Measurements from ENCODE around the gene MYH15. TPM values are rescaled to one million over a fixed set of nuclear protein-coding genes. Genes with fewer than 3 reads are reported as not detected.

The MYH15 gene
- total RNA-seq, 4 donors from 2014 or later = under 0.01 to 0.22 TPM; not detected in 2

GRCh38 chr3:108473711-108474110 lies 36.7 kb downstream of the MYH15 start:
- no peak for DNase-seq (ENCODE audit: low spot score in 2 of 2)
- Histone ChIP-seq H3K36me3 (no peaks in the 10 kb centered on the region), H3K9me3 (no peaks in the 10 kb centered on the region), H3K27me3 (no peaks in the 10 kb centered on the region), H3K27ac (no peak overlapping the region), H3K4me1 (no peaks in the 10 kb centered on the region), H3K4me3 (no peak overlapping the region)
- TF ChIP-seq CTCF (IDR thresholded peaks at IDR 0.05) (no peak), EP300 (IDR thresholded peaks at IDR 0.05) (no peak), POLR2A (IDR thresholded peaks at IDR 0.05) (no peak)

- no peaks in the 10 kb centered on the region for H3K27me3 ChIP-seq
- TF ChIP-seq EP300 (IDR thresholded peaks at IDR 0.05) (no peak), POLR2A (IDR thresholded peaks at IDR 0.05) (no peak), CTCF (IDR thresholded peaks at IDR 0.05) (no peak)
- H3K36me3 ChIP-seq = no peaks in the 10 kb centered on the region
- H3K9me3 ChIP-seq = no peaks in the 10 kb centered on the region
- H3K27ac ChIP-seq = no peak overlapping the region
- 71 to 79% methylated on average over 5 of the region's 5 CpGs for WGBS, 2 donors
- no peaks in the 10 kb centered on the region for H3K4me1 ChIP-seq
- no peak for DNase-seq (ENCODE audit: low spot score in 2 of 2)
- H3K4me3 ChIP-seq = no peak overlapping the region
Observed at GRCh38 chr3:108472001-108472591, 38.3 kb downstream of the MYH15 start.

GRCh38 chr3:108471426-108471825 lies 39.0 kb downstream of the MYH15 start:
- Histone ChIP-seq H3K4me1 (no peaks in the 10 kb centered on the region), H3K27me3 (no peaks in the 10 kb centered on the region), H3K27ac (no peak overlapping the region), H3K4me3 (no peak overlapping the region), H3K36me3 (no peaks in the 10 kb centered on the region), H3K9me3 (no peaks in the 10 kb centered on the region)
- no peak for TF ChIP-seq EP300 (IDR thresholded peaks at IDR 0.05)
- TF ChIP-seq CTCF (IDR thresholded peaks at IDR 0.05) = no peak
- no peak for TF ChIP-seq POLR2A (IDR thresholded peaks at IDR 0.05)
- no peak for DNase-seq (ENCODE audit: low spot score in 2 of 2)

GRCh38 chr3:108469126-108469525 lies 41.3 kb downstream of the MYH15 start:
- no peak for DNase-seq (ENCODE audit: low spot score in 2 of 2)
- H3K9me3 ChIP-seq = no peaks in the 10 kb centered on the region
- no peak overlapping the region for H3K4me3 ChIP-seq
- H3K27ac ChIP-seq = no peak overlapping the region
- WGBS, 2 donors = 83 to 92% methylated on average over 5 of the region's 5 CpGs
- no peaks in the 10 kb centered on the region for H3K36me3 ChIP-seq
- H3K4me1 ChIP-seq = no peaks in the 10 kb centered on the region
- no peak for TF ChIP-seq POLR2A (IDR thresholded peaks at IDR 0.05)
- no peak for TF ChIP-seq EP300 (IDR thresholded peaks at IDR 0.05)
- TF ChIP-seq CTCF (IDR thresholded peaks at IDR 0.05) = no peak
- no peaks in the 10 kb centered on the region for H3K27me3 ChIP-seq

- no peak overlapping the region for H3K27ac ChIP-seq
- H3K9me3 ChIP-seq = no peaks in the 10 kb centered on the region
- TF ChIP-seq POLR2A (IDR thresholded peaks at IDR 0.05) (no peak), CTCF (IDR thresholded peaks at IDR 0.05) (no peak), EP300 (IDR thresholded peaks at IDR 0.05) (no peak)
- WGBS, 2 donors = 63 to 65% methylated on average over 4 of the region's 4 CpGs
- DNase-seq (ENCODE audit: low spot score in 2 of 2) = no peak
- no peaks in the 10 kb centered on the region for H3K4me1 ChIP-seq
- H3K27me3 ChIP-seq = no peaks in the 10 kb centered on the region
- no peaks in the 10 kb centered on the region for H3K36me3 ChIP-seq
- H3K4me3 ChIP-seq = no peak overlapping the region
Observed at GRCh38 chr3:108468577-108468976, 41.8 kb downstream of the MYH15 start.

All from tibial nerve (tissue), 4 donors.